RWPE1 (cell line): ENCODE measurements around the gene OR51B4.

ENCODE experiments used
- CTCF ChIA-PET: fragments of 350-600 bp; sonication (Branson Sonifier 250); formaldehyde crosslinking; extraction: SDS; loops from one replicate; lab custom pipeline; 2021; lab: Yijun Ruan, JAX
- POLR2A ChIA-PET: fragments of 400-600 bp; formaldehyde crosslinking; extraction: SDS; loops from one replicate; lab custom pipeline; 2020; ENCODE audit warnings: antibody characterized with exemption; ENCODE audit not compliant: low non-redundant PET; lab: Yijun Ruan, JAX
- DNase-seq: peaks from one replicate; pipeline ENCODE4 v3.0.0; 2012; ENCODE audit warnings: low spot score
- H3K27ac ChIP-seq: fragments of 450-650 bp; 2 replicates; pipeline ENCODE4 v1.5.1; 2017
- TF ChIP-seq, protein P1 (sequence below): fragments of 450-650 bp; conservative IDR thresholded peaks from 2 replicates; pipeline ENCODE4 v1.5.1; 2017; ENCODE audit warnings: low read depth, mild to moderate bottlenecking

OR51B4 gene

DNA sequence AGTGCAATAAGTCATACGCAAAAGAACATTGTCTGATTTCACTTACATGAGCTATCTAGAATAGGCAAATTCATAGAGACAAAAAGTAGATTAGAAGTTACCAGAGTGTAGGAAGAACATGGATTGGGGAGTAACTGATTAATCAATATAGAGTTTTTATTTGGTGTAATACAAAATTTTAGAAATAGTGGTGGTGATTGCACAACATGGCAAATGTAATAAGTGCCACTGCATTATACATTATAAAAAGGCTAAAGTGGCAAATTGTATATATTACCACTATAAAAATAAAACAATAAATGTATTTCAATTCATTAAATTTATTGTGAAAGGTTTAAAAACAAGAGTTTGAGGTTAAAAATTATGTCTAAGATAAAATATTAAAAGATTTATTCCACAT, 8.7 kb upstream of the OR51B4 start:
- ChIA-PET POLR2A (no interaction called here), CTCF (interaction anchor here (0.6 kb wide), 1 partner anchor 19 kb away, joined by 3 read pairs; no protein-coding TSS in a partner anchor)
- DNase-seq, result no peak
- H3K27ac ChIP-seq, result no peak overlapping the region
- TF ChIP-seq, protein P1, sequence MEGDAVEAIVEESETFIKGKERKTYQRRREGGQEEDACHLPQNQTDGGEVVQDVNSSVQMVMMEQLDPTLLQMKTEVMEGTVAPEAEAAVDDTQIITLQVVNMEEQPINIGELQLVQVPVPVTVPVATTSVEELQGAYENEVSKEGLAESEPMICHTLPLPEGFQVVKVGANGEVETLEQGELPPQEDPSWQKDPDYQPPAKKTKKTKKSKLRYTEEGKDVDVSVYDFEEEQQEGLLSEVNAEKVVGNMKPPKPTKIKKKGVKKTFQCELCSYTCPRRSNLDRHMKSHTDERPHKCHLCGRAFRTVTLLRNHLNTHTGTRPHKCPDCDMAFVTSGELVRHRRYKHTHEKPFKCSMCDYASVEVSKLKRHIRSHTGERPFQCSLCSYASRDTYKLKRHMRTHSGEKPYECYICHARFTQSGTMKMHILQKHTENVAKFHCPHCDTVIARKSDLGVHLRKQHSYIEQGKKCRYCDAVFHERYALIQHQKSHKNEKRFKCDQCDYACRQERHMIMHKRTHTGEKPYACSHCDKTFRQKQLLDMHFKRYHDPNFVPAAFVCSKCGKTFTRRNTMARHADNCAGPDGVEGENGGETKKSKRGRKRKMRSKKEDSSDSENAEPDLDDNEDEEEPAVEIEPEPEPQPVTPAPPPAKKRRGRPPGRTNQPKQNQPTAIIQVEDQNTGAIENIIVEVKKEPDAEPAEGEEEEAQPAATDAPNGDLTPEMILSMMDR, result no peak

DNA sequence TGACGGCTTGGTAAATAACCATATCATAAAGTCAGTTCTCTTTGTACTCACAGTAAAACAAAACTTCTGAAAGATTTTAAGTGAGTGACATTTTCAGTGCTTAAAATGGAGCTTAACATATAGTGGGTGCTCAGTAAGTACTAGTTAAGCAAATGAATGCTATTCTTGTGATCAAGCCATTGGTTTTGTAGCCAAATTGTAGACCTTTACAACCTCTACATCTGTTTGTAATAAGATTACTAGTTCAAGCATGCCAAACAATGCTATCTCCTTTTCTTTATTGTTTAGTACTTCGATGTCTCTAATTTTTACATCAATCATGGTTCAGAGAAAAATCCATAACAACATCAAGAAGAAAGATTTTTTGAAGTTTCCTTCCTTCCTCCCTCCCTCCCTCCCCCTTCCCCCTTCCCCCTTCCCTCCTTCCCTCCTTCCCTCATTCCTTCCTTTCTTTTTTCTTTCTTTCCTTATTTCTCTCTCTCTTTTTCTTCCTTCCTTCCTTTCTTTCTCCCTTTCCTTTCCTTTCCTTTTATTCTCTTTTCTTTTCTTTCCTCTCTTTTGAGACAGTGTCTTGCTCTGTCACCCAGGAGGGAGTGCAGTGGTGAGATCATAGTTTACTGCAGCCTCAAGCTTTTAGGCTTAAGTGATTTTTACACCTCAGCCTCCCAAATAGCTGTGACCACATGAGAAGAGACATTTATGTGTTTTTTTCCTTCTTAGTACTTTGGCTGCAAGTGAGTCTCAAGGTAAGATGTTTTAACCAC, 5.7 kb upstream of the OR51B4 start:
- CTCF ChIA-PET, result no interaction called here
- POLR2A ChIA-PET, result no interaction called here

DNA sequence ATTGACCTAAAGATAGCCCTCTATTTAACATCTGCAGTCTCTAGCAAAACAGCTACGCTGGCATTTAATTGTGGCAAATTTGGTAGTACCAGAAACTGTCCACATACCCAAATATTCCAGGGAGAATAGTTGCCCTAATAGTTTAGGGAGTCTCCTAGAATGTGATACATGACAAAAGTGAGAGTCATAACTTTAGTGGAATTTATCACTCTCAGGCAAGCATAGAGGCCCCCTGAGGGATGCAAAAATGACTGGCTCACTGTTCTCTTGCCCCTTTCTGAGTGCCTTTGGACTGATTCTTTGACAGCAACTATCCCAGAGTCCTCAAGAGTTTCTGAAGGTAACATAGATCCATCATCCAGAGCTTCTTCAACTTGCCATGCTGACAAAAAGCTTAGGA, 2.3 kb upstream of the OR51B4 start:
- DNase-seq, result no peak
- CTCF ChIA-PET, result no interaction called here
- TF ChIP-seq, protein P1, result no peak
- no peak overlapping the region for H3K27ac ChIP-seq
- POLR2A ChIA-PET, result no interaction called here

More for the DNA sequence above, 5.7 kb upstream of the OR51B4 start:
- no peak overlapping the region for H3K27ac ChIP-seq
- TF ChIP-seq, protein P1, result no peak
- no peak for DNase-seq

DNA sequence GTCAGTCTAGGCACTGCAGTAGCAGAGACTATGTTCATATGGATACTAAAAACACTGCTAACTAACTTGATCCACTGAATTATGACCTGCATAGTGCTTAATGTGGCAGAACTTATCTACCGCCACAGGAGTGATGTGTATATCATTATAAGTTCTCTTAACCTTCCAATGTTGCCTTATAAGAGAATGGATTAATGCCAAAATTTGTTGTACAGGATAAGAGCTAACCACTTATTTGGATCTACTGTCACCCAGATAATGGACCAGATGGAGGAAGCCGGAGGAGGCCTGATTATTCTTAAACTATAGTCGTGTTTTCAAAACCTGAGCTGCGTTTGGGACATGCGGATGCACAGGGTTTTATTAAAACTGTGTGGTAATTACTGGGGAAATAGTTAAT, 1.9 kb upstream of the OR51B4 start:
- TF ChIP-seq, protein P1, result no peak
- ChIA-PET CTCF (no interaction called here), POLR2A (no interaction called here)
- H3K27ac ChIP-seq, result no peak overlapping the region
- DNase-seq, result no peak

DNA sequence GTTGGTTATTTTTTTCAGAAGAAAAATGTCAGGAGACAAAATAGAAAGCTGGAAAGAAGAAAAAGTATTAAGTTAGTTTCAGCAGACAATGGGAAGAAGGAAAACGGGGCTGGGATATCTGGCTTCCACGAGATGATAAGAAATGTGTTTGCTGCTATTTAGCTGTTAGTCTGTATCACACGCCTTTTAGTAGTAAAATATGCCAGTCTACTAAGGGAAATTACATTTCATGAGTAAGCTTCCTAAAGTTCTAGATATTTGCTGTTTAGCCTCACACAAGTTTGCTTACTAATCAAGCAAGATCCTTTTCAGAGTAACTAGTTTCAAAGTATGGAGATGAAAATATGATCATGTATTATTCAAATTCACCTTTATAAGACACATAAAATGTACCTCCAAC, 1.5 kb downstream of the OR51B4 start:
- POLR2A ChIA-PET, result no interaction called here
- CTCF ChIA-PET, result interaction anchor here (0.8 kb wide), 1 partner anchor 9 kb away, joined by 3 read pairs; no protein-coding TSS in a partner anchor
- H3K27ac ChIP-seq, result no peak overlapping the region
- DNase-seq, result no peak
- TF ChIP-seq, protein P1, result no peak

DNA sequence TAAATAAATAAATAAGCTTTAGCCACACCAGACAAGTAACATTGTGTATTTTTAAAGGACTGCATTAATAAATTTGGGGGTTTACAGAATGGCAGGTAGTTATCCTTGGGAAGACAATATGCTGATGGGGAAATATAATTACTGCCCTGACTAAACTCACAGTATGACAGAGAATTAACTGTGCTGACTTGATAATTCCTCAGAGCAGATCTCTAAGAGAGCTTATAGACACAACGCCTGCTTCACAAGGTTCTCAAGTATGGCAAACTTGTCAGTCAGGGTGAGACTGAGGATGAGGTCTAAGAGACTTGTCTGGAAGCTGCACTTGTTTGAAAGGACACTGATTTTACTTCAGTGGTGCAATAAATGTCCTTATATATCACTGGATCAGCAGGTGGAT, 3.3 kb downstream of the OR51B4 start:
- POLR2A ChIA-PET, result no interaction called here

More for the DNA sequence above, 3.3 kb downstream of the OR51B4 start:
- no peak for DNase-seq
- CTCF ChIA-PET, result interaction anchor here (0.6 kb wide), 1 partner anchor 589 kb away, joined by 4 read pairs; no protein-coding TSS in a partner anchor
- TF ChIP-seq, protein P1, result no peak
- H3K27ac ChIP-seq, result no peak overlapping the region
